Prostate gland (tissue), 2 donors: ENCODE data around the gene THRB.

Source experiments
- POLR2A ChIP-seq: fragments of 450-650 bp; IDR thresholded peaks from one replicate; pipeline ENCODE4 v1.6.1; 2016; ENCODE audit warnings: antibody characterized with exemption, mild to moderate bottlenecking
- POLR2AphosphoS5 ChIP-seq: sonication (generic); formaldehyde crosslinking; IDR thresholded peaks from one replicate; pipeline ENCODE4 v1.6.1; 2017; ENCODE audit warnings: antibody characterized with exemption
- TF ChIP-seq, protein P1 (sequence below), 4 experiments: fragments of 200-600 bp in 2 of 4; fragments of 450-650 bp in 2 of 4; sonication (generic) in 2 of 4; IDR thresholded peaks; 1 replicate in 3 of 4; 2 replicates in 1 of 4; pipeline ENCODE4 v1.5.1; 2016 to 2019; ENCODE audit warnings: antibody characterized with exemption in 4 of 4, mild to moderate bottlenecking in 2 of 4, moderate library complexity in 2 of 4

DNA sequence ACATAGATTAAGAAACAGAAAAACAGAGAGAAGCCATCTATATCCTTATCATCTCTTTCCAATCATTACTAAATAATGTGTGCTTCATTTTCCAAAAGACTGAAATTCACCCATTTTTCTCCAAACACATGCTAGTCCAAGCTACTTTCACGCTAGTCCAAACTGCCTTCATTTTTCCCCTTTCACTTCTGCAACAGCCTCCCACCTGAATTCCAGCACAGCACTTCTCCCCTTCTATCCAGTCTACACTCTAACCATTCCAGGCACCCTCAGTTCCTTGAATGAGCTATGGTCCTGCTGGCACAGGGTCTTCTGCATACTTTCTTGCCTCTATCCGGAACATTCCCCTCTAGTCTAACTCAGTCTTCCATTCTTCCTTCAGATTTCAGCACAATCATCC, 112.0 kb downstream of the THRB start:
- TF ChIP-seq, protein P1, sequence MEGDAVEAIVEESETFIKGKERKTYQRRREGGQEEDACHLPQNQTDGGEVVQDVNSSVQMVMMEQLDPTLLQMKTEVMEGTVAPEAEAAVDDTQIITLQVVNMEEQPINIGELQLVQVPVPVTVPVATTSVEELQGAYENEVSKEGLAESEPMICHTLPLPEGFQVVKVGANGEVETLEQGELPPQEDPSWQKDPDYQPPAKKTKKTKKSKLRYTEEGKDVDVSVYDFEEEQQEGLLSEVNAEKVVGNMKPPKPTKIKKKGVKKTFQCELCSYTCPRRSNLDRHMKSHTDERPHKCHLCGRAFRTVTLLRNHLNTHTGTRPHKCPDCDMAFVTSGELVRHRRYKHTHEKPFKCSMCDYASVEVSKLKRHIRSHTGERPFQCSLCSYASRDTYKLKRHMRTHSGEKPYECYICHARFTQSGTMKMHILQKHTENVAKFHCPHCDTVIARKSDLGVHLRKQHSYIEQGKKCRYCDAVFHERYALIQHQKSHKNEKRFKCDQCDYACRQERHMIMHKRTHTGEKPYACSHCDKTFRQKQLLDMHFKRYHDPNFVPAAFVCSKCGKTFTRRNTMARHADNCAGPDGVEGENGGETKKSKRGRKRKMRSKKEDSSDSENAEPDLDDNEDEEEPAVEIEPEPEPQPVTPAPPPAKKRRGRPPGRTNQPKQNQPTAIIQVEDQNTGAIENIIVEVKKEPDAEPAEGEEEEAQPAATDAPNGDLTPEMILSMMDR (IDR thresholded peaks at IDR 0.05) = no peak
- TF ChIP-seq POLR2A = no peak
- no peak for TF ChIP-seq POLR2AphosphoS5
